NCI-H187 treated with DMSO at 0.1 percent for 48 hours (cell line): ENCODE measurements around the gene CCNA2.

ENCODE experiments used
- DNase-seq: peaks from one replicate; lab custom pipeline; 2025; lab: John Stamatoyannopoulos, UW

The CCNA2 gene

DNA sequence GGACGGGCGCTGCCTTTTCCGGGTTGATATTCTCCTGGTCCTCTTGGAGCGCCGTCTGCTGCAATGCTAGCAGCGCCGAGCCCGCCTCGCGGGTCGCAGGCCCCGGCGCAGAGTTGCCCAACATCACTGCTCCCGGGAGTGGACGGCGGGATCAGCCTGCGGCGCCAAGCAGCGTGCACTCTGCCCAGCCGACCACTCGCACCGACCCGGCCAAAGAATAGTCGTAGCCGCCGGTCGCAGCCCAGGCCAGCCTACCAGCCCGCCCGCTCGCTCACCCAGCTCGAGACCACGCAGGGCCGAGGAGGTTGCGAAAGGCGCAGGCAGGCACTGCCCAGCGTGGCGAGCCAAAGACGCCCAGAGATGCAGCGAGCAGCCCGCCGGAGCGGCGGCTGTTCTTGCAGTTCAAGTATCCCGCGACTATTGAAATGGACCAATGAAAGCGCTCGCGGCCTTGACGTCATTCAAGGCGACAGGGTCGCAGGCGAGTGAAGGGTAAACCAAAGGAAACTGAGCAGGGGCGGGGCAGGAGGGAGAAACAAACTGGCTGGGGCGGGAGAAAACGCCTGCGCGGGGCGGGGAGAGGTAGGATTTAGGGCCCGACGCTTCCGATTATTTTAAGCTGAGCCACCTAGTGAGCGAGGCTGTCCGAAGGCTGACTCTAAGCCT, at the start of gene CCNA2:
CCNA2 (minus strand) TSS at position 379 of the 666 bp plus-strand sequence; CDS start at position 124, 255 bp downstream.
- peak; percentile 60 for DNase-seq

DNA sequence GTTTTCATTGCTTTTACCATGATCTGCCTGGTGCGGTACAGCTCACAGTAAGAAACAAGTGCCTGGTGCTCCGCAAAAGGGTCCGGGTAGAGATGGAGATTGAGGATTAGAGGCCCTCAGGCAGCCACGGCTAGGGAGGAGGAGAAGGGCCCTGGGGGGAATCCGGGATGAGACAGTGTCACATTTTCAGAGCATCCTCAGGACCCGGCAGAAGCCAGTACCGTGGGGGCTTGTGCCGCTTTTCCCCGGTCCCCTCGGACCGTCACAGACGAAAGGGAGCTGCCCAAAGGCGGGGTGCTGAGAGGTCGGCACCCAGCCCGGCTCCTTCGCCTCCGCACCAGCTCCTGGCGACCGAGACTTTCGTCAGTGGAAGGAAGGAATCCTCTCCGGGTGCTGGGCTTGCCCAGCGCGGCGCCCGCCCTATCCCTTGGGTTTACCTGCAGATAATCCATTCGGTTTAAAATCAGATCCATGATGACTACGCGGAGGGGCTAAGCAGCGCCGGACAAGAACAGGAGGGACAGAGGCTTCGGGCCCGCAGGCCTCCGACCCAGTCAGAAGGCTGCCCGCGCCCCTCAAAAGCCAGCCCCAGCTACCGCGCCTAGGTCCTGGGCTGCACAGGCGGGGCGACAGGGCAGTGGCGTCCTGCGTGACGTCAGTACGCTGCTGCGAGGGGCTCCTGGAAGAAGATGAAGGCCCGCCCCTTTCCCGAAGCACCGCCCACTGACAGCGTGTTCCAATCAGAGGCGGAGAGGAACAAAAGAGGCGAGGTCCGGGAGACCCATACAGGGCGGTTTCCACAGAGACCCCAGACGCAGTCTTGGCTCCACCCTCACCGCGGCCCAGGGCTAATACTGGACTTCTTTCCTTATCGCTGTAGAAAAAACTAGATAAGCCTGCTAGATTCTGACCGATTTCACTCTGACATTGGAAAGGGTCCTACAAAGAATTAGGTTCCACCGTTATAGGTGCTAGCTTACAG, 46.4 kb upstream of the CCNA2 start, which contains the start of gene BBS7:
BBS7 (minus strand) TSS at position 634 of the 982 bp plus-strand sequence; CDS start at position 473, 161 bp downstream.
- peak; percentile 44 for DNase-seq

GRCh38 chr4:121863799-121864198, 40.1 kb upstream of the CCNA2 start:
- no peak for DNase-seq

DNA sequence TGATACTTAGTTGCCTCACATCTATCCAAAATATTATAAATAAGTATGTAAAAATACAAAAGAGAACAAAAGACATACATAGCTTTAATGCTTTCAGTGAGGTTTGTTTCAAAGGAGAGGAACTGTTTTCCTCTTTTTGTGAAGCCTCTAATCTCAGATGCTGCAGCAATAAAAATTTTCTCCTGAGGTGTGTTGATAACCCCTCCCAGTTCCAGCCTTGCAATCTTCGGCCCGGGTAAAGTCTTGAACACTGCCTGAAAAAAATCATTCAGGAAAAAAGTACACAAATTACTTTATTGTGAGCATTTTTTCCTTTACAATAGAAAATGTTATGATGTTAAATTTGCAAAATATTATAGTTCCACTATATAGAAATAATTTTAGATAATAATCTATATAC, 37.7 kb upstream of the CCNA2 start:
- no peak for DNase-seq

GRCh38 chr4:121860121-121860520, 36.4 kb upstream of the CCNA2 start:
- DNase-seq = no peak

DNA sequence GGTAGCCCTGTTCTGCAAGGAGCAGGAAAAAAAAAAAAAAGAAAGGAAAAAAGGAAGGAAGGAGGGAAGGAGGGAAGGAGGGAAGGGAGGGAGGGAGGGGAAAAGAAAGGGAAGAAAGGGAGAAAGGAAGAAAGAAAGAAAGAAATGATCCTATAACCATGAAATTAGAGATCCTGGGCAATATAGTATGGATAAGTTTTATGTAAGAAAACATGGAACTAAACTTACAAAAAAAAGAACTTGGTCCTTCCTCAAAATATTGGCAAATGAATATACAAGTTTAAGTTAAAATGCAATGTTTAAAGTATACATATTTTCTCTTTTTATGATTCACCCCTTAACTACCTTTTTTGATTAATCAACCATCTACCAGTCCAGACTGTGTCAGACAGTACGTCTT, 27.7 kb upstream of the CCNA2 start:
- no peak for DNase-seq

DNA sequence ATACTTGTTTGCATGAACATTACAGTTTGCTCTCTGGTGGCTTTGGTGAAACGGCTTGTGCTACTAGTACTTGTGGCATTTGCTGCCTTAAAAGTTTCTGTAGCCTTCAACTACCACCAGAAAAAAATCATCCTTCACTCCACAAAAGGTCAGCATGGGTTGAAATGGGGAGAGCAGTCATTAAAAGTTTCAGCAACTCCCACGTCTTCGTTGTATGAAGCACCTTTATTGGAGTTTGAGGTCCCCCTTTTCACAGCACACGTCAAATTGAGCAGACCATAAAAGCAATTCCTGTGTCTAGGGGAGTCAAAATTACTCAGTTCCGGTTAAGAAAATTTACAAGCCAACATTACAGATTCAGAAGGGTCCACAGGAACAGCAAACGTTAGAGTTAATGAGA, 23.0 kb upstream of the CCNA2 start:
- DNase-seq = no peak

GRCh38 chr4:121842862-121843261, 19.2 kb upstream of the CCNA2 start:
- no peak for DNase-seq

GRCh38 chr4:121838136-121838535, 14.5 kb upstream of the CCNA2 start:
- no peak for DNase-seq

- DNase-seq = no peak
These were observed 5.8 kb upstream of the CCNA2 start for GRCh38 chr4:121829511-121829910.

- no peak for DNase-seq
These were observed 4.2 kb upstream of the CCNA2 start for GRCh38 chr4:121827853-121828252.

GRCh38 chr4:121824950-121825349, 1.3 kb upstream of the CCNA2 start:
- no peak for DNase-seq

DNA sequence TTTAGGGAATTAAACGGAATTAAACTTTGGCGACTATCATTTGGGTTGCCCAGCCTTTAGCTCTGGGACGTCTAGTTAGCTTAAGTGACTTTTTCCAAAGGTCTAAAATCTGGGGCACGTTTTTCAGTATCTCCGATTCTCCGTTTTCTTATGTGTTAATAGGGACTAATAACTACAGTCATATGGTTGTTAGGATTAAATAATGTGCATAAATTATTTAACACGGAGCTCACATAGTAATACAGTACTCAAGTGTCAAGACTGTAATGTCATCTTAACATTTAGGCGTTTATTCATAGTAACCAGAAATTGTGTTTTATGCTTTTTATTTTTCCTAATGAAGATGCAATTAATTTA, 466 bp upstream of the CCNA2 start:
- no peak for DNase-seq

DNA sequence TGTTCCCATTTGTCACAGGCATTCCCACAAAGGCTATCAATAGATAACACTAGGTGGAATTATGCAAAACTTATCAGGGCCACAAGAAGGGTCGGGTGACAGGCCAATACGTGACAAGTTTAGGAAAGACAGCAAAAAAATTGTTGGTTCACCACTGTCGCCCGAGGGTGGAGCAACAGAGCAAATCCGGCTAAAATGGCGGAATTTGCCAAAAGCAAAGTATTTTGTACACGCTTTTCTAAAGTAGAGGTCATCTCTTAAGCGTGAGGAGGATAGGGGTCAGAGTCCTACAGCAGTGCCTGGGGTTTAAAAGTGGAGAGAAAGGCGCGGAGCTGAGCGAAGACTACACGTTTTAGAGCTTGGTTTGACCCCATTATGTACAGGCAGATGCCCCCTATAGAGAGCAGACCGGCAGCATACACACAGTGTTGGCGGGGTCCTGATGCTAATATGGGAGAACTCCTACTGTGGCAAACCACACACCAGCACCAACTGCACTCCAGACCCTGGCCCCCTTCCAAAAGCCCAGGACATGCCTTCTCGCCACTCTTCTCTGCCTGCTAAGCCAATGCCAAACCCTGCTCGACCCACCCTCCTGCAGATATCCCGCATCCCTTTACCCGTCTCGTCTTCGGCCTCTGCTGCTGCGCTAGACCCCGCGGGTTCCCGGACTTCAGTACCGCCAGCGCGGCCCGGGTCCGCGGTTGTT, 733 bp downstream of the CCNA2 start:
- no peak for DNase-seq

- DNase-seq = no peak
These were observed 1.6 kb downstream of the CCNA2 start for GRCh38 chr4:121822047-121822446.

DNA sequence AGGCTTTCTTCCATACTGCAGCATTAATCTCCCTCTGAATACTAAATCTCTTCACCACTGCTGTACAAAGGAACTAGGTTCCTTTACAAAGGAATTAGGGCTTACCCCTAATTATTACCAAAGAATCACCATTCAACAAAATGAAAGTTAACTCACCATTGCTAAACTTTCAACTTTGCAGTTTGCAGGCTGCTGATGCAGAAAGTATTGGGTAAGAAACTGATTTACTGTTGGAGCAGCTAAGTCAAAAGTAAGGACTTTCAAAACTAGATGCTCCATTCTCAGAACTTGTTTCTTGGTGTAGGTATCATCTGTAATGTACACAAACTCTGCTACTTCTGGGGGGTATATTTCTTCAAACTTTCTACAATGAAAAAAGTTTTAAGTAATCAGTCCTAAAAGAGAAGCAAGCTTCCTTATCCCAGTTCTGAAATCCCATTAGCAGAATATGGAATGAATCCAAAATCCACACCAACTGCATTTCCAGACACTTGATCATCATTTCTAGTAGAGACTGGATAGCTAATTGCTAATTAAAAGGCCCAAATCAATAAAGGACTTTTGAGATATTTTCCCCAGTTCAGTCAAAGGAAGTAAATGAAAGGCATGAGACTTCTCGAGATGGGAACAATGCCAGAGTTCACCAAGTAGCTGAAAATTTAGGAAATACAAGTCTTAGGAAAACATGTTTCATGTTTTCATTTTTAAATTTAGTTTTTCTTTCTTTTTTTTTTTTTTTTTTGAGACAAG, 4.3 kb downstream of the CCNA2 start:
- DNase-seq = no peak

- no peak for DNase-seq
These were observed 5.5 kb downstream of the CCNA2 start for GRCh38 chr4:121818215-121818614.

GRCh38 chr4:121817701-121818100, 6.0 kb downstream of the CCNA2 start:
- no peak for DNase-seq

GRCh38 chr4:121817006-121817405, 6.7 kb downstream of the CCNA2 start:
- no peak for DNase-seq

GRCh38 chr4:121814756-121815155, 8.9 kb downstream of the CCNA2 start:
- no peak for DNase-seq

GRCh38 chr4:121811122-121811521, 12.6 kb downstream of the CCNA2 start:
- no peak for DNase-seq

DNA sequence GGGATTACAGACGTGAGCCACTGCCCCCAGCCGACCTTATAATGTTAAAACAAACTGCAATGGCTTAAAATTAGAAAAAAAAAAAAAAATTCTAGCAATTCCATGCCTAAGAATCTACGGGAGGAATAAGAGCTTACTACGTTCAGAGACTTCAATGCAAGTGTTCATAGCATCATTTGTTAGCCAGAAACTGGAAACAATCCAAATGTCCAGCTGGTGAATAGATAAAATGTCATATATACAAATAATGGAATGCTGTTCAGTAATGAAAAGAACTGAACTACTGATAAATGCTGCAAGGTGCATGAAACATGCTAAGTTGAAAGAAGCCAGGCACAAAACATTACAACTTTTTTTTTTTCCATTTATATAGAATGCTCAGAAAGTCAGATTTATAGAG, 17.3 kb downstream of the CCNA2 start:
- no peak for DNase-seq
